Central memory CD8-positive, alpha-beta T cell (primary cell): ENCODE data around the gene EXD3.

Experiments
- ATAC-seq: fragments of 150-1000 bp; cut with Tn5 transposase; replicated peaks from 2 replicates; pipeline ENCODE4 v1.10.0; 2022; ENCODE audit warnings: mild to moderate bottlenecking, moderate FRiP score, moderate number of reproducible peaks; ENCODE audit not compliant: poor library complexity, severe bottlenecking; ENCODE audit errors: extremely low read depth
- DNase-seq, 2 donors: peaks; one replicate each; pipeline ENCODE4 v3.0.0; 2021; ENCODE audit warnings: low spot score in 2 of 2
- H3K27ac Mint-ChIP-seq: one replicate; pipeline ENCODE4 v1.8.0; 2022; ENCODE audit warnings: low read depth, mild to moderate bottlenecking, moderate library complexity, mixed read lengths
- H3K27me3 Mint-ChIP-seq: one replicate; pipeline ENCODE4 v1.8.0; 2022; ENCODE audit warnings: mixed read lengths
- H3K36me3 Mint-ChIP-seq: one replicate; pipeline ENCODE4 v1.8.0; 2022; ENCODE audit warnings: mild to moderate bottlenecking, moderate library complexity, mixed read lengths; ENCODE audit not compliant: insufficient read depth
- H3K4me1 Mint-ChIP-seq: one replicate; pipeline ENCODE4 v1.8.0; 2022; ENCODE audit warnings: mixed read lengths
- H3K4me3 Mint-ChIP-seq: one replicate; pipeline ENCODE4 v1.8.0; 2022; ENCODE audit warnings: mild to moderate bottlenecking, moderate library complexity, mixed read lengths
- H3K9me3 Mint-ChIP-seq: one replicate; pipeline ENCODE4 v1.8.0; 2022; ENCODE audit warnings: mixed read lengths

EXD3 gene

DNA sequence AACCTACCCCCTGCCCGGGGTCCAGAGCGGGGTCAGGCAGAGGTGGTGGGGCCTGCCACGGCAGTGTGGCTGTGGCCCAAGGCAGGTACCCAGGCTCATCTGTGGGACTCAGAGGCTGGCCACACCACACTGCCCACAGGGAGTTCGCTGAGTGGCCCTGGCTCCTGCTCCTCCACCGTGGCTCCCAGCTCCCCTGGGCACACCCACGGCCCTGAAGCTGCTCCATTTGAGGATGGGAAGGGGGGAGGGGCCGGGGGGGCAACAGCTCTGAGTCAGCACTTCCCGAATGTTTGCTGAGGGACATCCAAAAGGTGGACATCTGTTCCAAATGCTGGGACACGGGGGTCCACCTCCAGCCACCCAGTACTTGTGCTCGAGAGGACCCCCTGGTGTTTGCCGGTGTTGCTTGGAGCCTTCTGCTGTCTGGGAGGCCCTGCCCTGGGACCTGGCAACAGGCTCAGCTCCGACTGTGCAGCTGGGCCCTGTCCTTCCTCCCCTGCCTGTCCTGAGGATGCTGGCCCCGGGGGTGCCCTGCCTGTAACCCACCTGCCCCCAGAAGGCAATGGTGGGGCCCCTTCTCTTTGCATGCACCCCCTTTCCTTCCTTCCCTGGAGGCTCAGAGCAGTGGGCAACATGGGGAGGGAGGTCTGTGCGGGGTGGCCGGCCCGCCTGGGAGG is 118.4 kb downstream of the EXD3 start:
- no peak for DNase-seq
- H3K4me1 Mint-ChIP-seq = no peaks in the 10 kb centered on the region

DNA sequence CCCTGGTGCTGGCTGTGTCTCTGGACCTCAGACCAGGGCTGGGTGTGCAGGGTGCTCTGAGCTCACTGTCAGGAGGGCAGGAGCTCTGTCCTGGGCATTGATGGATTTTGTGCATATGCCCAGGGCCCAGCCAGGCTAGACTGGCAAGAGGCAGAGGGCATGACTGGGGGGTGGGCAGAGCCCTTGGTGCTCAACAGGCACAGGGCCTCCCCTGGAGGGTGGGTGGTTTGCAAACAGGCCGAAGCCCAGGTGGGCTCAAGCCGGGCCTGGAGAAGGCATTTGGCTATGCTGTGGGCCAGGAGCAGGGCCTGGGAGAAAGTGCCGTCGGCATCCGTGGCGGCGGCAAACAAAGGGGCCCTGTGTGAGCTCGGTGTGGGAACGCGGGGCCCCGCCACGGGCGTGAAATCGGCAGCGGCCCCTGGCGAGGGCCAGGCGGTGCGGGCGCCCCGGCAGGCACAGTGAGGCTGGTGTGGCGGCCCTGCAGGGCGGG is 119.0 kb downstream of the EXD3 start:
- Mint-ChIP-seq H3K27ac (no peak overlapping the region), H3K4me3 (no peak overlapping the region), H3K27me3 (peaks cover 5% of the 10 kb centered on the region), H3K9me3 (no peaks in the 10 kb centered on the region), H3K4me1 (no peaks in the 10 kb centered on the region), H3K36me3 (peaks cover 6% of the 10 kb centered on the region)
- no peak for ATAC-seq
- no peak for DNase-seq

More for the DNA sequence above, 118.4 kb downstream of the EXD3 start:
- H3K9me3 Mint-ChIP-seq = no peaks in the 10 kb centered on the region
- peaks cover 6% of the 10 kb centered on the region for H3K36me3 Mint-ChIP-seq
- H3K27ac Mint-ChIP-seq = no peak overlapping the region
- ATAC-seq = no peak
- no peak overlapping the region for H3K4me3 Mint-ChIP-seq
- no peaks in the 10 kb centered on the region for H3K27me3 Mint-ChIP-seq

DNA sequence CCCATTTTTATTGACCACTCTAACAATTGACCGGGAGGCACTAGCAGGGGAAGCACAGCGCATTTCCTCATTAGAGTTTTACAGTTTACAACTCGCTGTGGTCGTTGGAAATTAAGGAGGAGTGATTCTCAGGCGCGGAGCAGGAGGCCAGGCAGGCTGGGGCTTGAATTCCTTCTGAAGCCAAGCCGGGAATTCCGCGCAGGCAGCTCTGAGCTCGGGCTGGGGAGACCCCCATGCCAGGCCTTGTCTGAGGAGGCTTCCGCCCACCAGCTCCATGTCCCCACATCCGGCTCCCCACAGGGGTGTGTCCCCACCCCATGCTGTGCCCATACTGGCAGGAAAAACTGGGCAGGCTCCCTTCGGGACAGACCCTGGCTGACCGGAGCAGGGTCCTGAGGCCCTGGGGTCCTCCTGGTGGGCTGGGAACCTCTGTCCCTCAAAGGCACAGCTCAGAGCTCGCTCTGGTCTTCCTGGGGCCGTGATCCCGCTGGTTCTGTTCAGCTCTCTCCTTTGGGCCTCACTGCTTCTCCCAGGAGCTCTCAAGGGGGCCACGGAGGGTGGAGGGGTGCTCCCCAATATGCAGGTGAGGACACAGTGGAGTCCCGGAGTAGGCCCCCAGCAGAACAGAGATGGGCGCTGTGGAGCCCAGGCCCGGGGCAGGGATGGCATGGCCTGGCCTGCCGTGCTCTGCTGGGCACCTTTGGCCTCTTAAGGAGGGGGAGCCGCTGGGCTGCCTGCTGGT is 119.6 kb downstream of the EXD3 start:
- ATAC-seq (no peak), DNase-seq (no peak)
- Mint-ChIP-seq H3K9me3 (no peaks in the 10 kb centered on the region), H3K4me3 (no peak overlapping the region), H3K36me3 (peaks cover 6% of the 10 kb centered on the region), H3K4me1 (no peaks in the 10 kb centered on the region), H3K27me3 (peaks cover 11% of the 10 kb centered on the region), H3K27ac (no peak overlapping the region)

DNA sequence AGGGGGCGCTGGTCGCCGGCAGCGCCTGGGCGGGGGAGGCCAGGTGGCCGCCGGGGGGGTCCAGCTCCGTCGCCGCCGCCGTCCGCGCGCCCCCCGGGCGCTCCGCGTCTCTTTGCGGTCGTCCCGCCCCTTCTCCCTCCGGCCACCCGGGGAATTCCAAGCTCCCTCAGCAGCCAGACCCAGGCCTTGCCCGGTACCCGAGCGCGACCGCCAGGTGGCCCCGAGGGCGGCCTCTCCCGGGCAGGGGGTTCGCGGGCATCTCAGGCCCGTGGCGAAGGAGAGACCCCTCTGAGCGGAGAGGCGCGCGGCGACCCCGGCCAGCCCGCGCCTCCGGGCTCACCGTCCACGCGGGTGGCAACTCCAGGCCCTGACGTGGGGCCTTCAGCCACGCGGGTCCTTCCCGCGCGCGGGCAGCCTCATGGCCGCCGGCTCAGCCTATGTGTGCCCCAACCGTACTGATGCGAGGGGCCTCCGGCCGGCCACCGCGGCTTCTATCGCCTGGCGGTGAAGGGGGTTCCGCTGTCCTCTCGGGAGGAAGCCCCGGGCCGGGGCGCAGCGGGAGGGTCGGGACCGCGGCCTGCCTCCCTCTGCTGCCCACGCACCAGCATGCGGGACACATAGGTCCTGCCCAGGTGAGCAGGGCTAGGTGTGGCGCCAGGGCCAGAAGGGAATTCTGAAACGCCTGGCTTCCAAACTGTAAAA is 120.4 kb downstream of the EXD3 start:
- DNase-seq = no peak

DNA sequence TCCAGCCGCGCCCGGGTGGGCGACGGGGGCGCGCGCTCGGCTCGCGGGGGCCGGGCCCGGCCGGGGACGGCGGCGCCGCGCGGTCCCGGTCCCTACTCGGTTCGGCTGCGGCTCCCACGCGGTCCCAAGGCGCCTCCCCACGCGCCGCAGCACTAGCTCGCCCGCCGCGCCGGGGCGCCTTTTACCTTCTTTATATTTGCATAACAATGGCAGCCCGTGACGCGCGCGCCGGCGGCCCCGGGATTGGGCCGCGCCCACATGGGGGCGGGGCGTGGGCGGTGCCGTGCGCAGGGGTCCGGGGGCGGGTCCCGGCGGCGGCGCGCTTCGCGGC is 120.9 kb downstream of the EXD3 start, which contains the start of gene NRARP:
Gene NRARP, minus strand, starts transcription at position 154 of the 331 bp plus-strand sequence. CDS start 343 bp downstream, outside the sequence.
- Mint-ChIP-seq H3K4me3 (peak within 1 kb of the TSS; percentile 38), H3K36me3 (peaks cover 6% of the 10 kb centered on the region), H3K27ac (no peak within 1 kb of the TSS), H3K4me1 (no peaks in the 10 kb centered on the region), H3K27me3 (peaks cover 22% of the 10 kb centered on the region), H3K9me3 (no peaks in the 10 kb centered on the region)
- DNase-seq = peak; percentile 64 to 75
- ATAC-seq = peak; percentile 74

More for the DNA sequence above, 120.4 kb downstream of the EXD3 start:
- H3K9me3 Mint-ChIP-seq = no peaks in the 10 kb centered on the region
- H3K27ac Mint-ChIP-seq = no peak overlapping the region
- no peaks in the 10 kb centered on the region for H3K4me1 Mint-ChIP-seq
- peaks cover 6% of the 10 kb centered on the region for H3K36me3 Mint-ChIP-seq
- peak overlapping the region; percentile 37 for H3K4me3 Mint-ChIP-seq
- peak; percentile 22 for ATAC-seq
- peaks cover 17% of the 10 kb centered on the region for H3K27me3 Mint-ChIP-seq

DNA sequence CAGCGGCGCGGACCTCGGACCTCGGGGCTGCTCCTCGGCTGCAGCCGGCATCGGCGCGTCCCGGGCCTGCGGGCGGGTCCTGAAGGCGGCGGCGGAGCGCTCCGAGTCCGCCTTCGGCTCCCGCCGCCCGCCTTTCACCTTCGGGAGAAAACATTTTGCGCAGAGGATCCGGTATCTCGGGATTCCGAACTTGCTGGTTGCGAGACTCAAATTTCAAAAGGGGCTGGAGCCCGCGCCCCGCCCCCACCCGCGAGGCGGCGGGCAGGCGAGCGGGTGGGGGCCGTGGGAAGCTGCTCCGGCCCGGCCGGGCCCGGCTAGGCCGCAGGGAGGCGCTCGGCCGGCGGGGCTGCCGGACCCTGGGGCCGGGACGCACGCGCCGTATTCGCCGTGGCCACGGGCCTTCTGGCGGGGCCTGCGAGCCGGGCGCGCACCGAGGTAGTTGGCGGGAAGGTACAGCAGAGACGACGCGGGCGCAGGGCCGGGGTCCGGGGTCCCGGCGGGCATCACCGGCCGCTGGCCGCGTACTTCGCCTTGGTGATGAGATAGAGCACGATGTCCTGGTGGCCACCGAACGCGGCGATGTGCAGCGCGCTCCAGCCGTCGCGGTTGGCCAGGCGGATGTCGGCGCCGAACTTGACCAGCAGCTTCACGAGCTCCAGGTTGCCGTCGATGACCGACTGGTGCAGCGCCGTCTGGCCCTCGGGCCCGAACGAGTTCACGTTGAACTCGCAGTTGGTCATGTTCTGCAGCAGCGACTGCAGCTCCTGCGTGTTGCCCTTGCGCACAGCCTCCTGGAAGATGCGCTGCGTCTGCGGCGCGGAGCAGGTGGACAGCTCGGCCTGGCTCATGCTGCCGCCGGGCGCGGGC is 121.6 kb downstream of the EXD3 start:
- peaks cover 7% of the 10 kb centered on the region for H3K36me3 Mint-ChIP-seq
- H3K9me3 Mint-ChIP-seq = no peaks in the 10 kb centered on the region
- peaks cover 30% of the 10 kb centered on the region for H3K27me3 Mint-ChIP-seq
- peaks cover 5% of the 10 kb centered on the region for H3K4me1 Mint-ChIP-seq
- H3K4me3 Mint-ChIP-seq = peak overlapping the region; percentile 70
- no peak overlapping the region for H3K27ac Mint-ChIP-seq
- ATAC-seq (no peak), DNase-seq (no peak)

DNA sequence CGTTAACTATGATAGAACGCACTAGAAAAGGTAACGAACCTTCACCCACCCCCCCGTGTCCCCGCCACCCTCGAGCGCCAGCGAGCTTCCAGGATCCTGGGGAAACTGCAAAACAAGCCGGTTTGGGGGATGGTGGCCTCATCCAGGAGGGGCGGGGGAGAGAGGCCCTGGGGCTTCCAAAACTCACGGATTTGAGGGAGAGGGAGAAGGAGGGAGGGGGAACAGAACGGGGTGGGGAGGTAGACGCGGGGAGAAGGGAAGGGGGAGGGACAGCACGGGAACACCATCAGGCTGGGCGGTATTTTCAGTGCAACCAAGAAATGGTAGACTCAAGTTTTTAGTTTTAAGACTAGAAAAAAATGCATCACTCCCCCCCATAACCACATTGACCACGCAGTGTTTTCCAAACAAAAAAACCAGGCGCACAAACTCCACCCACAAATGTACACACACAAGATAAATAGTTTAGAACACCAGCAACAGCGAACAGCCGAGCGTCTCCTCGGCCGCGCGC is 122.3 kb downstream of the EXD3 start:
- ATAC-seq = no peak
- DNase-seq = no peak
- Mint-ChIP-seq H3K27ac (no peak overlapping the region), H3K4me1 (peaks cover 6% of the 10 kb centered on the region), H3K27me3 (peaks cover 32% of the 10 kb centered on the region), H3K36me3 (peaks cover 7% of the 10 kb centered on the region), H3K9me3 (no peaks in the 10 kb centered on the region), H3K4me3 (peak overlapping the region; percentile 70)

DNA sequence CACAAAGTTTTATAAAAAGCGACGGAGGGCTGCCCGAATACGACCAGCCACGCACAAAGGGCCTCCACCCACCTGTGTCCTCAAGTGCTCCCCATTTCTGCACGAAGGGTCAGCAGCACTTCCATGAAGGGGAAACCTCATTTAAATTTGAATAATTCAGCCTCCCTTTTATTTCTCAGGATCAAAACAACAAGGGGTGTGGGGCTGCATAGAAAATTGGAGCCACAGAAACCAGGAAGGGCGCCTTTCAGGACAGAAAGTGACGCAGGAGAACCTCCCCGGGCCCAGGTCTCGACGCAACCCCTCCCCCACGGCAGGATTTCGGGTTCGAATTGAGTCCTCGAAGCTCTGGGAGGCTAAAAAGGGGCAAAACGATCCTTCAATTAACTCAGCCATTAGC is 123.0 kb downstream of the EXD3 start:
- Mint-ChIP-seq H3K4me3 (no peak overlapping the region), H3K27me3 (peaks cover 32% of the 10 kb centered on the region)

DNA sequence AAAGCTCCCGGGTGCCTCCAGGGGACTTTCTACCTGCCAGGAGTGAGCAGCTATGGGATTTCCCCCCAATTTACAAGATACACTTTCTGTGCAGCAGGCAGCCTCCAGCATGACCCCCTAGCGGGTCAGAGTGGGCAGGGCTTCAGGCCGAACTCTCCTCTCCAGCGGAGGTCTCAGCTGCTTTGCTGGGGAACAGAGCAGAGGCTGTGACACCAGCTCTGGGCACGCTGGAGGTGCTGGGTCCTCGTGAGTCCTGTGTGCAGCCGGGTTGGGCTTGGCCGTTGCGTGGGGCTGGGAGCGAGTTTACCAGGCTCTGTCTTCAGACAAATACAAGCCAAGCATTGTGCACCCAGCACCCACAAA is 123.8 kb downstream of the EXD3 start:
- H3K4me3 Mint-ChIP-seq = no peak overlapping the region
- H3K27me3 Mint-ChIP-seq = peaks cover 39% of the 10 kb centered on the region
- ATAC-seq = no peak
- peaks cover 6% of the 10 kb centered on the region for H3K4me1 Mint-ChIP-seq
- H3K9me3 Mint-ChIP-seq = no peaks in the 10 kb centered on the region
- DNase-seq = no peak
- H3K27ac Mint-ChIP-seq = no peak overlapping the region
- peaks cover 10% of the 10 kb centered on the region for H3K36me3 Mint-ChIP-seq

More for the DNA sequence above, 123.0 kb downstream of the EXD3 start:
- no peaks in the 10 kb centered on the region for H3K9me3 Mint-ChIP-seq
- no peak for ATAC-seq
- H3K4me1 Mint-ChIP-seq = peaks cover 6% of the 10 kb centered on the region
- no peak overlapping the region for H3K27ac Mint-ChIP-seq
- DNase-seq = no peak
- peaks cover 7% of the 10 kb centered on the region for H3K36me3 Mint-ChIP-seq

DNA sequence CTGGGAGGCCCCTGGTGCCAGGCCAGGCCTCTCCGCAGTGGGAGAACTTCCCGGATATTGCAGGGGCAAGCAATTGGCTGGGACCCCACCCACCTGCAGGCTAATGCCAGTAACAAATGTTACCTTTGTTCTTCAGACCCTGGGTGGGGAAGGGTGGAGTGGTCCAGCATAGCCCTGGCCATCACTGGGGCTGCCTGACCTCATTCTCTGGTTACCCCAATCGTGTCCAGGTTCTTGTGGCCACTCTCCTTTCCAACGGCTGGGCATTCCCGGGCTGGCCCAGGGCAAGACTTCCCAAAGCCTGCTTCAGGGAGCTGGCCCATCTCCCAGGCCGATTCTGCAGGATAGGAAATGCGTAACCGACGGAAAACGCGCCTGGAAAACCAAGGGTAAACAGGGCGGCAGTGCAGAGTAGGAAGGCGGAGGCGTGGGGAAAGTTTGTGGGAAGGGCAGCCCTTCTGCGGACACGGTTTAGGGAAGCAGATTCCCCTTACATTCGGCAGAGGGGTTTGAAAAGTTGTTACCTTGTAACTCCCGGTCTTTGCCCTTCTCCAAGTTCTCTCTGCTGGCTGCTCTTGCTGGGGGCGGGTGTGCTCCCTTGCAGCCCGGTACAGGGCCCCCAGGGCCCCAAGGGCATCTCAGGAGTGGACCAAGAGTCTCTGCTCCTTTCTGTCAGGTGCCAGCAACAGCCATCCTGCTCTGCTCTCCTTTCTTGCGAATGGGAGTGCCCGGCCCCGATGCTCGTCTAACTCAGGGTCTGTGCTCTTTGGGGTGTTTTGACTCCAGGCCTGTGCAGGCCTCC is 124.4 kb downstream of the EXD3 start:
- no peak overlapping the region for H3K4me3 Mint-ChIP-seq
- H3K27ac Mint-ChIP-seq = no peak overlapping the region
- peaks cover 9% of the 10 kb centered on the region for H3K36me3 Mint-ChIP-seq
- DNase-seq (no peak), ATAC-seq (no peak)
- H3K27me3 Mint-ChIP-seq = peaks cover 45% of the 10 kb centered on the region
- H3K9me3 Mint-ChIP-seq = no peaks in the 10 kb centered on the region
- peaks cover 6% of the 10 kb centered on the region for H3K4me1 Mint-ChIP-seq

DNA sequence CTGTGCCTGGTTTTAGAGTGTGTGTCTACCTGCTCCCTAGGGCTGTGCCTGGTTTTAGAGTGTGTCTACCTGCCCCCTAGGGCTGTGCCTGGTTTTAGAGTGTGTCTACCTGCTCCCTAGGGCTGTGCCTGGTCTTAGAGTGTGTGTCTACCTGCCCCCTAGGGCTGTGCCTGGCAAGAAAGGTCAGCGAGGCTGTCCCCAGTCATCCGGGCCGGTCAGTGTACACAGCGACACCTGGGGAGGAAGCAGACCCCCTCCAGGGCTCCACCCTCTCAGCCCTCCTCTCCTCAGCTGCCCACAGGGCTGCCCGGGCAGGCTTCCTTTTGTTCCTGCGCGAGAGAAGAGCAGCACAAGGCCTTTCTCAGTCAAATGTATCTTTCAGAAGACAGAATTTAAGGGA is 125.0 kb downstream of the EXD3 start:
- Mint-ChIP-seq H3K36me3 (peaks cover 8% of the 10 kb centered on the region), H3K9me3 (no peaks in the 10 kb centered on the region), H3K27ac (no peak overlapping the region), H3K4me1 (peaks cover 6% of the 10 kb centered on the region), H3K4me3 (no peak overlapping the region), H3K27me3 (peaks cover 52% of the 10 kb centered on the region)
- no peak for ATAC-seq
- no peak for DNase-seq
